Measurements from ENCODE around the gene CACNA1F.

CACNA1F gene

GRCh38 chrX:49257074-49257790 is 24.1 kb upstream of the CACNA1F start:
- DNase-seq, result no peak

- no peak for DNase-seq
Observed at GRCh38 chrX:49256268-49256995, 23.3 kb upstream of the CACNA1F start.

DNA sequence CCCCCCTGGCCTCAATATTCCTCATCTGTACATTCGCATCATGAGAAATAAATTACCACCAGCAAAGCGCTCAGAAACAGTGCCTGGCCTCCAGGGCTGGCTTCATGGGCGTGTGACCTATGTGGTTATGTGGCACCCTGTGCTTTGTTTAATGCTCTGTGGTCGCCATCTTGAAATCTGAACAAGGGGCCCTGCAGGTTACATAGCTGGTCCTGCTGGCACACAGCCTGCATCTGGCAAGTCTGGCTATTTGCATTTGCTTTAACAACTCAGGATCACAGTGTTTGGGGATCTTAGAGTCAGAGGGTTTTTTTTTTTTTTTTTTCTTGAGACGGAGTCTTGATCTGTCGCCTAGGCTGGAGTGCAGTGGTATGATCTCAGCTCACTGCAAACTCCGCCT is 21.5 kb upstream of the CACNA1F start:
- DNase-seq, result no peak

GRCh38 chrX:49251325-49251724 is 18.2 kb upstream of the CACNA1F start:
- DNase-seq, result no peak

- DNase-seq, result no peak
Observed at GRCh38 chrX:49250578-49250977, 17.4 kb upstream of the CACNA1F start.

GRCh38 chrX:49250066-49250465 is 16.9 kb upstream of the CACNA1F start:
- DNase-seq, result no peak

- DNase-seq, result no peak
Observed at GRCh38 chrX:49249616-49250015, 16.5 kb upstream of the CACNA1F start.

DNA sequence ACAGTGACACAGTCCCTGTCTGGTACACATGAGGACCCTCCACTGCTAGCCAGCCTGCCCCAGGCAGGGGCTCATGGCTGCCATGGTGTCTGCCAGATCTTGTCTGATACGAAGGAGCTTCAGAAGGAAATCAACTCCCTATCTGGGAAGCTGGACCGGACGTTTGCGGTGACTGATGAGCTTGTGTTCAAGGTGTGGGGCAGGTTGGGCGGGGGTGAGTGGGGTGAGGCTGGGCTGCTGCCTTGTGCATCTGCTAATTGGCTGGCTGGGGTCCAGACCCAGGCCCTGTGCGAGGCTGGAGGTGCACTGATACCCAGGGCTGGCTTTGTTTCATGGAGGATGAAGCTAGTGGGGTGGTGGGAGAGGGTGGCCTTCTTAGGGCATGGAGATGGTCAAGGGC is 15.9 kb upstream of the CACNA1F start:
- no peak for DNase-seq

DNA sequence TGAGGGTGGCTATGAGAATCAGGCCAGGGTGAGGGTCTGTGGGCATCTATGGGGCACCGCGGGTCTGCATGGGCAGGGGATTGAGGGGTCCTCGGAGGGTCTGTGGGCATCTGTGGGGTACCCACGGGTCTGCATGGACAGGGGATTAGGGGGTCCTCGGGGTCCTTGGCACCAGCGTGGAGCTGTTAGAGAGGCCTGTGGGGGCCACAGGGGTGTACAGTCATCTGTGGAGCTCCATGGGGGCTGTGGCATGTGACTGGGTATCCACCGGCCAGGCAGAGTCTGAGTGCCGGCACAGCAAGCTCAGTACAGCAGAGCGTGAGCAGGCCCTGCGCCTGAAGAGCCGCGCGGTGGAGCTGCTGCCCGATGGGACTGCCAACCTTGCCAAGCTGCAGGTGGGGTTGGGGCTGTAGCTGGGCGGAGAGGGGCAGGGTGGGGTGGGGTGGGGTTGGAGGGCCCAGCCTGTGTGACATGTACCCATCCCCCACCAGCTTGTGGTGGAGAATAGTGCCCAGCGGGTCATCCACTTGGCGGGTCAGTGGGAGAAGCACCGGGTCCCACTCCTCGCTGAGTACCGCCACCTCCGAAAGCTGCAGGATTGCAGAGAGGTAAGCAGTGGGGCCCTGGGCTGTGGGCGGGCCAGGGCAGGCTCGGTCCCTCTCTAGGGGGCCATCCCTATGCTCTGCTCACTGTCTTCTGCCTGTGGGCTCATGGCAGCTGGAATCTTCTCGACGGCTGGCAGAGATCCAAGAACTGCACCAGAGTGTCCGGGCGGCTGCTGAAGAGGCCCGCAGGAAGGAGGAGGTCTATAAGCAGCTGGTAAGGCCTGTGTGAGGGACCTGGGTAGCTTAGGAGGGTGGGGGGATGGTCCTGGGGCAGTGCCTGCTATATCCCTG is 15.0 kb upstream of the CACNA1F start:
- peak; percentile 4 for DNase-seq

DNA sequence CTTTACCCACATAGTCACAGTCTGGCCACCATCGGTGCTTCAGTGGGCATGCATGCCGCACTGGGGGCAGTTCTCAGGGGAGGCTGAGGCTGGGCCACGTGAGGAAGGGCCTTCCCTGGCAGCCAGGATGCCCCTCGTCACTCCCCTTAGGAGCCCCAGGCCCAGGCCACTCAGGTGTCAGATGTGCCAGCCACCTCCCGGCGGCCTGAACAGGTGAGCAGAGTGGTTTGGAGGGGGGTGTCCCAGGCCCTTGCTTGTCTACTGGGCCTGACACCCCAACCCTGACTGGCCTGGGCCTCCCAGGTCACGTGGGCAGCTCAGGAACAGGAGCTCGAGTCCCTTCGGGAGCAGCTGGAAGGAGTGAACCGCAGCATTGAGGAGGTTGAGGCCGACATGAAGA is 14.2 kb upstream of the CACNA1F start:
- no peak for DNase-seq

- DNase-seq, result no peak
Observed at GRCh38 chrX:49246541-49246940, 13.4 kb upstream of the CACNA1F start.

DNA sequence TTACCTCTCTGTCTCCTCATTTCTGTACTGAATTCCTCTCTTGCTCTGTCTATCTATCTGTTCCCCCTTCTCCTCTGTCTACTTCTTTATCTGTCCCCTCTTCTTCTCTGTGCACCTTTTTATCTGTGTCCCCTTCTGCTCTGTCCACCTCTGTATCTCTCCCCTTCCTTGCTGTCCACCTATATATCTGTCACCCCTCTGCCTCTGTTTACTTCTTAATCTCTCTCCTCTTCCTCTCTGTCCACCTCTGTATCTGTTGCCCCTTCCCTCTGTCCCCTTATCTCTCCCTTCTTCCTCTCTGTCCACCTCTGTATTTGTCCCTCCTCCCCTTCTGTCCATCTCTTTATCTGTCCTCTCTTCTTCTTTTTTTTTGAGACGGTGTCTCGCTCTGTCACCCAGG is 11.1 kb upstream of the CACNA1F start:
- no peak for DNase-seq

GRCh38 chrX:49243166-49243565 is 10.0 kb upstream of the CACNA1F start:
- no peak for DNase-seq

- DNase-seq, result no peak
Observed at GRCh38 chrX:49242545-49243066, 9.5 kb upstream of the CACNA1F start.

DNA sequence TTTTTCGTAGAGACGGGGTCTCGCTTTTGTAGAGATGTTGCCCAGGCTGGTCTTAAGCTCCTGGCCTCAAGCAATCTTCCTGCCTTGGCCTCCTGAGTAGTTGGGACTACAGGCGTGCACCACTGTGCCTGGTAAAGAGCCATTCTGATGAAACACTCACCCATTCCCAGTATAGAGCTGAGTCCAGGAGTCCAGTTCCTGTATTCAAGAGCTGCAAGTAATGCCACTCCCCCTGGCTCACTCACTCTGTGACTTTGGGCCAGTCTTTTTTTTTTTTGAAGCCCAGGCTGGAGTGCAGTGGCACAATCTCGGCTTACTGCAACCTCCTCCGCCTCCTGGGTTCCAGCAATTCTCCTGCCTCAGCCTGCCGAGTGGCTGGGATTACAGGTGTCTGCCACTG is 5.6 kb upstream of the CACNA1F start:
- DNase-seq, result no peak

DNA sequence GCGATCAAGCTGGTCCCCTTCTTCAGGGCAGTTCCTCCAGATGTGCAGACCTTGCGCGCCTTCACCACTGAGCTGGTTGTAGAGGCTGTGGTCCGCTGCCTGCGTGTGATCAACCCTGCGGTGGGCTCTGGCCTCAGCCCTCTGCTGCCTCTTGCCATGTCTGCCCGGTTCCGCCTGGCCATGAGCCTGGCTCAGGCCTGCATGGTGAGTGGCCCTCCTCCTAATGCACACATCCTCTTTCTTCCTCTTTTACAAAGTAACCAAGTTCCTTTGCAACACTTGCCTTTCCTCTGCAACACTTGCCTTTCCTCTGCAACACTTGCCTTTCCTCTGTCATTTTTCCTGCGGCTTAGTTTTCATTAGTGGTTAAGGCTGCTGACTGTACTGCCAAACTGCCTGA is 3.9 kb upstream of the CACNA1F start:
- DNase-seq, result no peak

DNA sequence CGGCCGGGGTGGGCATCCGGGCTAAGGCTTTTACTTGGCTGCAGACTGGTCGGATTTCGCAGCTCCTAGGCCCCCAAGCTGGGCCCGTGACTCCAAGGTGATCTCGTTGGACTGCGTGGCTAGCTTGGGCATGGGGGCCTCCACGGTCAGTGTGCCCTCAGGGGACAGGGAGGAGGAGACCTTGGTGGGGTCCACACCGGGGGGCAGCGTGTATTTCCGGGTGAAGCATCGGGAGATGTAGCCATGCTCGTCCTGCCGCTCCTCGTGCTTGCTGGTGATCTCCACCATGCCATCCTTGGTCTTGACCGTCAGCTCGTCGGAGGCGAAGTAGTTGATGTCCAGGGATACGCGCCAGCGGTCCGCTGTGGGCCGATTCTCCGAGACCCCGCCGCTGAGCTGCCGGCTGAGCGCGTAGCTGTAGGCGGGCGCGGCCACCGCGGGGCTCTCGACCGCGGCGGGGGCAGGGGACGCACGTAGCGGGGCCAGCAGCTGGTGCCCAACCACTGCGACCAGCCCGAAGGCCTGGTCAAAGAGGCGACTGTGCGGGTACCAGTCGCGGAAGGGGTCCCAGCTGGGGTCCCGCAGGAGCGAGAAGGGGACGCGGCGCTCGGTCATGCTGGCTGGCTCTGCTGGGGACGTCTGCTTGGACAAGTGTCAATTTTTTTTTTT is 881 bp upstream of the CACNA1F start:
- no peak for DNase-seq

DNA sequence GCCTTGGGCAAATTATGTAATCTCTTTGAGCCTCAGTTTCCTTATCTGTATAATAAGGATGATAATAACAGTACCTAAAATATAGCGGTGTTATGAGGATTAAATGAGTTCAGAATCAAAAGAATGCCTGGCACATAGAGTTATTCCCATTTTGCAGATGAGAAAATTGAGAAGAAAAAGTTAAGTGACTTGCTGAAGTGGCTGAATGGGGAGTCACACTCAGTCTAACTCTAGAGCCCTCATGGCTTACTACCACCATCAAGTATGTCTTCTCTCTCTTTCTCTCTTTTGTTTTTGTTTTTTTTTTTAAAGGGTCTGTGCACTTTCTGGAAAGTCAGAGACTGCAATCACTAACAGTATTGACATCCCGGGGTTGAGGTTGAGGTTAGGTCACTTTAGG is 615 bp downstream of the CACNA1F start:
- no peak for DNase-seq

DNA sequence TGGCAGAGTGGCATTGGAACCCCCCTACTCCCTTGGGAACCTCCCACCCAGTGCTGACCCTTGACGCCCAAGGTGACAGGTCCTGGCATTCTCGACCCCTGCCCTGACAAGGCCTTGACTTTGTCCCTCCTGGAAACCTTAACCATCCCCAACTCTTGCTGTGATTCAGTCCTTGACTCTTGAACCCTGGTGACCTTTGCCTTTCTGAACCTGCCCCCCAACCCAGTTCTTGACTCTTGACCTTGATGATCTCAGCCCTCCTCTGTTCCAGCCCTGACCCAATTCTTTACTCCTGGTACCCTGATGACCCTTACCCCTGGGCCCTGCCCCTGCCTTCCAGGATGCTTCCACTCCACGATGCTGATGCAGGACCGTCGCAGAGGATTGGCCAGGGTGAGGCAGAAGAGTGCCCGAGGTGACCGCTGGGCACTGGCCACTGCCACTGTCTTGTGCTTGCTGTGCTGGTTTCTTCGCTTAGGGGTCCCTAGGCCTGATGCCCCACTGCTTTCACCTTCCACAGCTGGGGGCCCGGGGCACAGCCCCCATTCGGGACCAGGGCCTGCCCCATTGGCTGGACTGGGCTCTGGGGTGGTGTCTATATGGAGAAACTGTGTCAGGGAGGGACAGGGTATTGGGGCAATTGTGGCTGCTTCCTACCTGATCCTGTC is 1.7 kb downstream of the CACNA1F start:
- no peak for DNase-seq

GRCh38 chrX:49230500-49231232 is 2.5 kb downstream of the CACNA1F start:
- DNase-seq, result no peak

- no peak for DNase-seq
Observed at GRCh38 chrX:49228185-49228584, 5.0 kb downstream of the CACNA1F start.

DNA sequence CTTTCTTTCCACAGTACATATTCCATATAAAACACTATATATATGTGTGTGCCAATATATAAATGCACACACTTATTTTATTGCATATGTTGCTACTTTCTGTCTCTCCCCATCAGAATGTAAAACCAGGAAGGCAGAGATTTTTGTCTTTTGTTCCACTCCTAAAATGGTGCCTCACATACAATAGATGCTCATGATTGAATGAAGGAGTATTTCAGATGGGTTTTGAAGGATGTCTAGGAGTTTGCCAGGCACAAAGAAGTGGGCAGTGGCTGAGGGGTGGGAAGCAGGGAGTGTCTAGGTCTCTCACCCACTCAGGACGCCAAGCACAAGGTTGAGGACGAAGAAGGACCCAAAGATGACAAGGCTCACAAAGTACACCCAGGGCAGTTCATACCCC is 5.4 kb downstream of the CACNA1F start:
- DNase-seq, result no peak

Measured in SHP77 treated with DMSO at 0.1 percent for 48 hours (cell line).